GM13976 (cell line): ENCODE data around the gene KIF21B.

Experiments
- DNase-seq: peaks from one replicate; pipeline ENCODE4 v3.0.0; 2012; ENCODE audit warnings: low spot score
- CTCF ChIP-seq: IDR thresholded peaks from 2 replicates; pipeline ENCODE4 v1.5.1; 2012; ENCODE audit warnings: borderline replicate concordance, mild to moderate bottlenecking; ENCODE audit not compliant: insufficient read depth; ENCODE audit errors: extremely low read depth, missing control alignments, control extremely low read depth
- in situ Hi-C: fragments of 300-500 bp; cut with MboI; formaldehyde crosslinking; loops from one replicate; pipeline ENCODE4 v1.12.0; 2022; ENCODE audit warnings: low sequenced_read_pairs, mixed read lengths, inconsistent platforms; ENCODE audit not compliant: unreplicated experiment

Gene KIF21B

GRCh38 chr1:201049248-201049831 is 25.8 kb upstream of the KIF21B start:
- TF ChIP-seq CTCF: no peak
- in situ Hi-C loops: no loop called here
- no peak for DNase-seq

- DNase-seq: no peak
- in situ Hi-C loops: no loop called here
- TF ChIP-seq CTCF: no peak
Observed at GRCh38 chr1:201048521-201048920, 25.0 kb upstream of the KIF21B start.

- no peak for TF ChIP-seq CTCF
- DNase-seq: no peak
- in situ Hi-C loops: loop anchor here (5.0 kb wide), 1 partner anchor 67 kb away; no protein-coding TSS in a partner anchor
Observed at GRCh38 chr1:201044119-201044518, 20.6 kb upstream of the KIF21B start.

GRCh38 chr1:201042779-201043461 is 19.4 kb upstream of the KIF21B start:
- DNase-seq: peak; percentile 83
- peak; percentile 78 for TF ChIP-seq CTCF
- in situ Hi-C loops: loop anchor here (5.0 kb wide), 1 partner anchor 66 kb away; no protein-coding TSS in a partner anchor

- in situ Hi-C loops: loop anchor here (5.0 kb wide), 1 partner anchor 64 kb away; no protein-coding TSS in a partner anchor
- DNase-seq: no peak
- TF ChIP-seq CTCF: no peak
Observed at GRCh38 chr1:201041011-201041410, 17.5 kb upstream of the KIF21B start.

- in situ Hi-C loops: loop anchor here (5.0 kb wide), 1 partner anchor 63 kb away; no protein-coding TSS in a partner anchor
- no peak for DNase-seq
- TF ChIP-seq CTCF: no peak
Observed at GRCh38 chr1:201039876-201040275, 16.4 kb upstream of the KIF21B start.
